SU-DHL-6 (cell line): ENCODE measurements around the gene ISX.
A peak's percentile ranks its signal among the peaks of the same experiment; 100 is the strongest.
"Not testable (repeated sequence)": the region's sequence is repeated elsewhere in the genome, so short reads cannot be mapped to it uniquely, and the experiment has no call there.

Experiments
- H2AFZ ChIP-seq: fragments of 200-600 bp; sonication (generic); 2 replicates; pipeline ENCODE4 v1.6.1; 2014; ENCODE audit warnings: low read depth, mild to moderate bottlenecking, moderate library complexity, mixed read lengths, antibody characterized with exemption, low read length; ENCODE audit not compliant: severe bottlenecking
- H3F3A ChIP-seq: fragments of 200-600 bp; shearing (Covaris generic); 2 replicates; pipeline ENCODE4 v1.6.0; 2016; ENCODE audit warnings: antibody characterized with exemption, mild to moderate bottlenecking; ENCODE audit not compliant: insufficient read depth
- H3K27ac ChIP-seq: fragments of 200-600 bp; sonication (generic); 2 replicates; pipeline ENCODE4 v1.5.1; 2016; ENCODE audit warnings: low read depth, mild to moderate bottlenecking, low read length, moderate library complexity, mixed read lengths
- H3K27me3 ChIP-seq: fragments of 200-600 bp; sonication (generic), shearing (Covaris generic); 2 replicates; pipeline ENCODE4 v1.6.0; 2014; ENCODE audit warnings: mild to moderate bottlenecking, low read length
- H3K36me3 ChIP-seq: fragments of 200-600 bp; sonication (generic); 2 replicates; pipeline ENCODE4 v1.6.1; 2014; ENCODE audit warnings: mild to moderate bottlenecking, low read length, mixed read lengths
- H3K4me2 ChIP-seq: fragments of 300-600, 200-600 bp; shearing (Covaris generic), sonication (generic); 2 replicates; pipeline ENCODE4 v1.6.0; 2014; ENCODE audit warnings: low read length, low read depth, mild to moderate bottlenecking; ENCODE audit not compliant: poor library complexity, severe bottlenecking
- H3K4me3 ChIP-seq: fragments of 200-600 bp; sonication (generic); 2 replicates; pipeline ENCODE4 v1.5.1; 2014; ENCODE audit warnings: antibody characterized with exemption, low read length, mild to moderate bottlenecking, mixed read lengths; ENCODE audit not compliant: insufficient read depth, poor library complexity, severe bottlenecking
- H3K79me2 ChIP-seq: fragments of 200-600 bp; sonication (generic); 2 replicates; pipeline ENCODE4 v1.6.1; 2014; ENCODE audit warnings: mild to moderate bottlenecking, low read length, moderate library complexity; ENCODE audit not compliant: insufficient read depth
- H3K9ac ChIP-seq: fragments of 200-600 bp; sonication (generic); 2 replicates; pipeline ENCODE4 v1.7.0; 2014; ENCODE audit warnings: mild to moderate bottlenecking, low read length
- H3K9me2 ChIP-seq: fragments of 200-600 bp; sonication (generic); replicated peaks from 2 replicates; pipeline ENCODE4 v1.6.1; 2014; ENCODE audit warnings: low read length; ENCODE audit not compliant: insufficient read depth
- H3K9me3 ChIP-seq: fragments of 200-600 bp; sonication (generic); 2 replicates; pipeline ENCODE4 v1.6.1; 2014; ENCODE audit warnings: low read length, mixed read lengths; ENCODE audit not compliant: insufficient read depth
- H4K20me1 ChIP-seq: fragments of 200-600 bp; sonication (generic); 2 replicates; pipeline ENCODE4 v1.6.1; 2014; ENCODE audit warnings: low read depth, mild to moderate bottlenecking, antibody characterized with exemption, low read length, moderate library complexity, mixed read lengths
- EZH2phosphoT487 ChIP-seq: fragments of 200-600 bp; sonication (generic), shearing (Covaris generic); conservative IDR thresholded peaks from 2 replicates; pipeline ENCODE4 v1.6.1; 2018; ENCODE audit warnings: mild to moderate bottlenecking, antibody characterized with exemption, low read length, moderate library complexity, mixed read lengths
- TF ChIP-seq, protein P1 (sequence below): fragments of 200-600 bp; sonication (generic); IDR thresholded peaks from one replicate; pipeline ENCODE4 v1.5.1; 2017; ENCODE audit warnings: antibody characterized with exemption, mild to moderate bottlenecking, low read length, moderate library complexity; ENCODE audit not compliant: insufficient read depth, poor library complexity, severe bottlenecking

Gene ISX

GRCh38 chr22:35023692-35024363 lies 42.1 kb upstream of the ISX start:
- Histone ChIP-seq H2AFZ (no peak overlapping the region), H3F3A (no peaks in the 10 kb centered on the region), H3K4me2 (no peak overlapping the region), H3K9me3 (no peaks in the 10 kb centered on the region), H3K4me3 (no peak overlapping the region), H3K9me2 (no peaks in the 10 kb centered on the region), H3K36me3 (no peaks in the 10 kb centered on the region), H4K20me1 (no peaks in the 10 kb centered on the region), H3K27ac (no peak overlapping the region), H3K27me3 (no peaks in the 10 kb centered on the region), H3K9ac (no peak overlapping the region), H3K79me2 (no peaks in the 10 kb centered on the region)
- TF ChIP-seq, protein P1, sequence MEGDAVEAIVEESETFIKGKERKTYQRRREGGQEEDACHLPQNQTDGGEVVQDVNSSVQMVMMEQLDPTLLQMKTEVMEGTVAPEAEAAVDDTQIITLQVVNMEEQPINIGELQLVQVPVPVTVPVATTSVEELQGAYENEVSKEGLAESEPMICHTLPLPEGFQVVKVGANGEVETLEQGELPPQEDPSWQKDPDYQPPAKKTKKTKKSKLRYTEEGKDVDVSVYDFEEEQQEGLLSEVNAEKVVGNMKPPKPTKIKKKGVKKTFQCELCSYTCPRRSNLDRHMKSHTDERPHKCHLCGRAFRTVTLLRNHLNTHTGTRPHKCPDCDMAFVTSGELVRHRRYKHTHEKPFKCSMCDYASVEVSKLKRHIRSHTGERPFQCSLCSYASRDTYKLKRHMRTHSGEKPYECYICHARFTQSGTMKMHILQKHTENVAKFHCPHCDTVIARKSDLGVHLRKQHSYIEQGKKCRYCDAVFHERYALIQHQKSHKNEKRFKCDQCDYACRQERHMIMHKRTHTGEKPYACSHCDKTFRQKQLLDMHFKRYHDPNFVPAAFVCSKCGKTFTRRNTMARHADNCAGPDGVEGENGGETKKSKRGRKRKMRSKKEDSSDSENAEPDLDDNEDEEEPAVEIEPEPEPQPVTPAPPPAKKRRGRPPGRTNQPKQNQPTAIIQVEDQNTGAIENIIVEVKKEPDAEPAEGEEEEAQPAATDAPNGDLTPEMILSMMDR: peak; percentile 95
- TF ChIP-seq EZH2phosphoT487: no peak

GRCh38 chr22:35024364-35024692 lies 41.6 kb upstream of the ISX start:
- Histone ChIP-seq H4K20me1 (no peaks in the 10 kb centered on the region), H3K4me2 (no peak overlapping the region), H2AFZ (no peak overlapping the region), H3K9me3 (no peaks in the 10 kb centered on the region), H3K79me2 (no peaks in the 10 kb centered on the region), H3K27me3 (no peaks in the 10 kb centered on the region), H3K36me3 (no peaks in the 10 kb centered on the region), H3K4me3 (no peak overlapping the region), H3K27ac (no peak overlapping the region), H3K9ac (no peak overlapping the region), H3F3A (no peaks in the 10 kb centered on the region), H3K9me2 (no peaks in the 10 kb centered on the region)
- TF ChIP-seq, protein P1: no peak
- no peak for TF ChIP-seq EZH2phosphoT487

GRCh38 chr22:35030112-35030511 lies 35.8 kb upstream of the ISX start:
- not testable (repeated sequence) for H3K9me2 ChIP-seq, H3K27me3 ChIP-seq, H3K27ac ChIP-seq, H2AFZ ChIP-seq, H3K4me2 ChIP-seq, H4K20me1 ChIP-seq, H3K4me3 ChIP-seq, H3K79me2 ChIP-seq, H3K36me3 ChIP-seq, H3K9ac ChIP-seq, H3F3A ChIP-seq, H3K9me3 ChIP-seq

DNA sequence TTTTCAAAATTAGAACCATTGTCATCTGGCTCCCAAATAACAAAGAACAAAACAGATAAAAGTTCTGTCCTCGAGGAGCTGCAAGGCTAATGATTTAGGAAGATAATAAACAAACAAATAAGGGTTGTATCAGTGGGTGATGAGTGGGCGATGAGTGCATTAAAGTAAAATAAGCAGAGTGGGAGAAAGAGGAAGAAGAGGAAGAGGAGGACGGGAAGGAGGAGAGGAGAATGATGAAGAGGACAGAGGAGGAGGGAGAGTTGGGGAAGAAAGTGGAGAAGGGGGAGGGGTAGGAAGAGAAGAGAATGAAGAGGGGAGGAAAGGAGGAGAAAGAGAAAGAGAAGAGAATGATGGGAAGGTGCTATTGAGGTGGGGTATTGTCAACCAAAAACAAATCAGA lies 33.4 kb upstream of the ISX start:
- Histone ChIP-seq H3K9ac (no peak overlapping the region), H3K4me3 (no peak overlapping the region), H3F3A (no peaks in the 10 kb centered on the region), H3K9me3 (no peaks in the 10 kb centered on the region), H3K79me2 (no peaks in the 10 kb centered on the region), H3K36me3 (no peaks in the 10 kb centered on the region), H4K20me1 (no peaks in the 10 kb centered on the region), H3K4me2 (no peak overlapping the region), H3K27me3 (no peaks in the 10 kb centered on the region), H2AFZ (no peak overlapping the region), H3K9me2 (no peaks in the 10 kb centered on the region), H3K27ac (no peak overlapping the region)
- TF ChIP-seq, protein P1: no peak
- no peak for TF ChIP-seq EZH2phosphoT487
